HEK293 (cell line): ENCODE data around the gene EFHC1.

Experiments used
- CTCF ChIA-PET: fragments of 350-600 bp; formaldehyde crosslinking; extraction: SDS; loops from one replicate; lab custom pipeline; 2021; ENCODE audit warnings: antibody characterized with exemption; lab: Yijun Ruan, JAX
- POLR2A ChIA-PET: fragments of 300-600 bp; formaldehyde crosslinking; extraction: SDS; loops from one replicate; lab custom pipeline; 2020; ENCODE audit warnings: antibody characterized with exemption, inconsistent platforms; lab: Yijun Ruan, JAX
- H3K27ac ChIP-seq: fragments of 200-500 bp; sonication (Bioruptor generic); 2 replicates; pipeline ENCODE4 v1.5.1; 2014; ENCODE audit warnings: low read depth, low read length, control low read depth, inconsistent platforms; ENCODE audit errors: extremely low read depth
- H3K36me3 ChIP-seq, 2 experiments: fragments of 200-500 bp in 1 of 2; sonication (Bioruptor generic) in 1 of 2; 1 replicate in 1 of 2; 2 replicates in 1 of 2; pipeline ENCODE4 v1.5.1; 2014 to 2017; ENCODE audit warnings: inconsistent platforms in 2 of 2, low read length in 2 of 2; ENCODE audit not compliant: control insufficient read depth in 2 of 2, insufficient read depth in 1 of 2
- H3K4me1 ChIP-seq: fragments of 200-500 bp; sonication (Bioruptor generic); 2 replicates; pipeline ENCODE4 v1.5.1; 2014; ENCODE audit warnings: mild to moderate bottlenecking, low read length, inconsistent platforms; ENCODE audit not compliant: control insufficient read depth, insufficient read depth
- H3K4me3 ChIP-seq: 2 replicates; pipeline ENCODE4 v1.5.1; 2011; ENCODE audit warnings: low read depth, mild to moderate bottlenecking, control low read depth, low read length, moderate library complexity
- H3K9me3 ChIP-seq: fragments of 200-500 bp; sonication (Bioruptor generic); 2 replicates; pipeline ENCODE4 v1.5.1; 2014; ENCODE audit warnings: low read depth, low read length, inconsistent platforms; ENCODE audit not compliant: control insufficient read depth, insufficient read depth
- EGR2 ChIP-seq: fragments of 450-650 bp; formaldehyde crosslinking; IDR thresholded peaks from 2 replicates; pipeline ENCODE4 v1.5.1; 2016; ENCODE audit warnings: low read depth, missing biosample characterization, missing genetic modification characterization
- FEZF1 ChIP-seq: fragments of 450-650 bp; formaldehyde crosslinking; IDR thresholded peaks from 2 replicates; pipeline ENCODE4 v1.5.1; 2016; ENCODE audit warnings: missing biosample characterization, missing genetic modification characterization
- GLI4 ChIP-seq: fragments of 450-650 bp; formaldehyde crosslinking; IDR thresholded peaks from 2 replicates; pipeline ENCODE4 v1.5.1; 2016; ENCODE audit warnings: missing biosample characterization, missing genetic modification characterization
- KLF9 ChIP-seq: fragments of 450-650 bp; formaldehyde crosslinking; IDR thresholded peaks from 2 replicates; pipeline ENCODE4 v1.5.1; 2016; ENCODE audit warnings: missing biosample characterization, missing genetic modification characterization, low read depth
- MYNN ChIP-seq: fragments of 450-650 bp; formaldehyde crosslinking; IDR thresholded peaks from 2 replicates; pipeline ENCODE4 v1.5.1; 2016; ENCODE audit warnings: missing biosample characterization, missing genetic modification characterization, borderline replicate concordance
- PRDM1 ChIP-seq: fragments of 450-650 bp; formaldehyde crosslinking; IDR thresholded peaks from 2 replicates; pipeline ENCODE4; 2016; ENCODE audit warnings: missing biosample characterization, missing genetic modification characterization
- TRIM28 ChIP-seq: IDR thresholded peaks from 2 replicates; pipeline ENCODE4 v1.6.1; 2011; ENCODE audit warnings: low read length, control low read depth, borderline replicate concordance
- YY2 ChIP-seq: fragments of 450-650 bp; formaldehyde crosslinking; IDR thresholded peaks from 2 replicates; pipeline ENCODE4 v1.5.1; 2016; ENCODE audit warnings: missing biosample characterization, missing genetic modification characterization
- ZNF174 ChIP-seq: fragments of 450-650 bp; formaldehyde crosslinking; IDR thresholded peaks from 2 replicates; pipeline ENCODE4 v1.5.0; 2017; ENCODE audit warnings: missing biosample characterization, mild to moderate bottlenecking, missing genetic modification characterization
- ZNF514 ChIP-seq: fragments of 450-650 bp; formaldehyde crosslinking; IDR thresholded peaks from 2 replicates; pipeline ENCODE4 v1.5.1; 2016; ENCODE audit warnings: missing biosample characterization, missing genetic modification characterization
- ZNF529 ChIP-seq: fragments of 450-650 bp; formaldehyde crosslinking; IDR thresholded peaks from 2 replicates; pipeline ENCODE4 v1.5.1; 2017; ENCODE audit warnings: missing genetic modification characterization, missing biosample characterization; ENCODE audit not compliant: insufficient replicate concordance
- ZNF548 ChIP-seq: fragments of 450-650 bp; formaldehyde crosslinking; IDR thresholded peaks from 2 replicates; pipeline ENCODE4 v1.5.1; 2016; ENCODE audit warnings: missing biosample characterization, missing genetic modification characterization
- ZNF555 ChIP-seq: fragments of 450-650 bp; formaldehyde crosslinking; conservative IDR thresholded peaks from 2 replicates; pipeline ENCODE4 v1.5.1; 2017; ENCODE audit warnings: missing biosample characterization, mild to moderate bottlenecking, missing genetic modification characterization, inconsistent platforms
- ZNF561 ChIP-seq: fragments of 450-650 bp; IDR thresholded peaks from 2 replicates; pipeline ENCODE4 v1.5.1; 2018; ENCODE audit warnings: missing biosample characterization, missing genetic modification characterization, borderline replicate concordance
- ZNF571 ChIP-seq: fragments of 450-650 bp; formaldehyde crosslinking; IDR thresholded peaks from 2 replicates; pipeline ENCODE4 v1.5.0; 2017; ENCODE audit warnings: missing biosample characterization, missing genetic modification characterization
- ZNF660 ChIP-seq: fragments of 450-650 bp; IDR thresholded peaks from 2 replicates; pipeline ENCODE4 v1.5.1; 2018; ENCODE audit warnings: missing biosample characterization, mild to moderate bottlenecking, missing genetic modification characterization
- TF ChIP-seq, protein P1 (sequence below): fragments of 450-650 bp; formaldehyde crosslinking; IDR thresholded peaks from 2 replicates; pipeline ENCODE4 v1.5.1; 2016; ENCODE audit warnings: missing biosample characterization, missing genetic modification characterization

EFHC1 gene

DNA sequence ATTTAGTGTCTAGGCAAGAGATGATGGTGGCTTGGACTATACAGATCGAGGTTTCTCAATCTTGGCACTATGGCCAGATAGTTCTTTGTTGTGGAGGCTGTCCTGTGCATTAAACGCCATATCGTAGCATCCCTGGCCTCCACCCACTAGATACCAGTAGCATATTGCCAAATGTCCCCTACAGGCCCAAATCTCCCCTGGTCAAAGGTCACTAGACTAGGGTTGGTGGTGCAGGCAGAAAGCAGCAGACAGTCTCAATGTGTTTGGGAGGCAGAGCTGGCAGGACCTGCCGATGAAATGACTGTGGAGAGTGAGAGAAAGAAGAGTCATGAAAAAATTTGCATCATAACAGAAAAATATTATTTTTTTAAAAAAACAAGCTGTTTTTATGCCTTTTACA, 93.8 kb downstream of the EFHC1 start:
- POLR2A ChIA-PET: interaction anchor here (1.6 to 2.3 kb wide), 2 partner anchors 10 to 63 kb away, joined by 4 to 17 read pairs; partner anchors contain the start of gene TRAM2
- TF ChIP-seq ZNF548 (tag by site-specific recombination) (no peak), ZNF561 (tag by site-specific recombination) (no peak), ZNF529 (tag by site-specific recombination) (no peak), ZNF571 (tag by site-specific recombination) (no peak), GLI4 (no peak), TRIM28 (no peak), EGR2 (tag by site-specific recombination) (no peak), ZNF660 (tag by site-specific recombination) (no peak), ZNF514 (tag by site-specific recombination) (no peak), ZNF555 (tag by site-specific recombination) (no peak)
- TF ChIP-seq, protein P1, sequence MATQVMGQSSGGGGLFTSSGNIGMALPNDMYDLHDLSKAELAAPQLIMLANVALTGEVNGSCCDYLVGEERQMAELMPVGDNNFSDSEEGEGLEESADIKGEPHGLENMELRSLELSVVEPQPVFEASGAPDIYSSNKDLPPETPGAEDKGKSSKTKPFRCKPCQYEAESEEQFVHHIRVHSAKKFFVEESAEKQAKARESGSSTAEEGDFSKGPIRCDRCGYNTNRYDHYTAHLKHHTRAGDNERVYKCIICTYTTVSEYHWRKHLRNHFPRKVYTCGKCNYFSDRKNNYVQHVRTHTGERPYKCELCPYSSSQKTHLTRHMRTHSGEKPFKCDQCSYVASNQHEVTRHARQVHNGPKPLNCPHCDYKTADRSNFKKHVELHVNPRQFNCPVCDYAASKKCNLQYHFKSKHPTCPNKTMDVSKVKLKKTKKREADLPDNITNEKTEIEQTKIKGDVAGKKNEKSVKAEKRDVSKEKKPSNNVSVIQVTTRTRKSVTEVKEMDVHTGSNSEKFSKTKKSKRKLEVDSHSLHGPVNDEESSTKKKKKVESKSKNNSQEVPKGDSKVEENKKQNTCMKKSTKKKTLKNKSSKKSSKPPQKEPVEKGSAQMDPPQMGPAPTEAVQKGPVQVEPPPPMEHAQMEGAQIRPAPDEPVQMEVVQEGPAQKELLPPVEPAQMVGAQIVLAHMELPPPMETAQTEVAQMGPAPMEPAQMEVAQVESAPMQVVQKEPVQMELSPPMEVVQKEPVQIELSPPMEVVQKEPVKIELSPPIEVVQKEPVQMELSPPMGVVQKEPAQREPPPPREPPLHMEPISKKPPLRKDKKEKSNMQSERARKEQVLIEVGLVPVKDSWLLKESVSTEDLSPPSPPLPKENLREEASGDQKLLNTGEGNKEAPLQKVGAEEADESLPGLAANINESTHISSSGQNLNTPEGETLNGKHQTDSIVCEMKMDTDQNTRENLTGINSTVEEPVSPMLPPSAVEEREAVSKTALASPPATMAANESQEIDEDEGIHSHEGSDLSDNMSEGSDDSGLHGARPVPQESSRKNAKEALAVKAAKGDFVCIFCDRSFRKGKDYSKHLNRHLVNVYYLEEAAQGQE (tag by site-specific recombination): no peak
- TF ChIP-seq, all 188 proteins: peak for 0
- Histone ChIP-seq H3K36me3 (peaks cover 0 to 13% of the 10 kb centered on the region in 2 experiments; a peak in 1 of 3 replicates), H3K27ac (no peak overlapping the region), H3K4me3 (no peak overlapping the region), H3K9me3 (no peaks in the 10 kb centered on the region), H3K4me1 (peaks cover 6% of the 10 kb centered on the region; the same call in 1 of the 2 replicates)
- CTCF ChIA-PET: interaction anchor here (0.8 to 1.9 kb wide), 4 partner anchors 48 to 97 kb away, joined by 3 to 9 read pairs (median 5); no protein-coding TSS in a partner anchor

DNA sequence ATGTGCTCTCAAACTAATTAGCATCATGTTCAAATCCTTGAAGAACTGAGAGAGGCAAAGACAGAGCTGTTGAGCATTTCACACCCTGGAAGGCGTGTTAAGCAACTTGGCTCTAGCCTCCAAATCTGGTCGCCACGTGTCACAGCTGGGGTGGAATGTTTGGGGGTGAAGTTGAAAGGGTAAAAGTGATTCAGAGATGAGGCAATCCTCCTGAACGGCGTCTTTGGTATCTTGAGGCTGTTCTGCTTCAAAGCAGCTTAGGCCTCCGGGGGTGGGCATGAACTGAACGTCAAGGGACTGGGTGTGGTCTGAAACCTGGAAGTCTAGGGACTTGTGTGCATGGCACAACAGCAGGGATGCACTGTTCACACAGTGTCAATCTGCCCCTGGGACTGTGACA, 94.4 kb downstream of the EFHC1 start:
- POLR2A ChIA-PET: interaction anchor here (1.6 to 2.3 kb wide), 2 partner anchors 10 to 63 kb away, joined by 4 to 17 read pairs; partner anchors contain the start of gene TRAM2
- Histone ChIP-seq H3K27ac (no peak overlapping the region), H3K9me3 (no peaks in the 10 kb centered on the region), H3K36me3 (peaks cover 0 to 7% of the 10 kb centered on the region in 2 experiments; a peak in 1 of 3 replicates), H3K4me3 (no peak overlapping the region), H3K4me1 (peaks cover 6% of the 10 kb centered on the region; the same call in 1 of the 2 replicates)
- TF ChIP-seq YY2 (tag by site-specific recombination) (no peak), ZNF514 (tag by site-specific recombination) (peak; percentile 49; the same call in 1 of the 2 replicates), KLF9 (no peak), ZNF174 (no peak), MYNN (tag by site-specific recombination) (no peak)
- CTCF ChIA-PET: interaction anchor here (0.8 to 2.3 kb wide), 8 partner anchors 10 to 107 kb away, joined by 3 to 10 read pairs (median 5); no protein-coding TSS in a partner anchor

DNA sequence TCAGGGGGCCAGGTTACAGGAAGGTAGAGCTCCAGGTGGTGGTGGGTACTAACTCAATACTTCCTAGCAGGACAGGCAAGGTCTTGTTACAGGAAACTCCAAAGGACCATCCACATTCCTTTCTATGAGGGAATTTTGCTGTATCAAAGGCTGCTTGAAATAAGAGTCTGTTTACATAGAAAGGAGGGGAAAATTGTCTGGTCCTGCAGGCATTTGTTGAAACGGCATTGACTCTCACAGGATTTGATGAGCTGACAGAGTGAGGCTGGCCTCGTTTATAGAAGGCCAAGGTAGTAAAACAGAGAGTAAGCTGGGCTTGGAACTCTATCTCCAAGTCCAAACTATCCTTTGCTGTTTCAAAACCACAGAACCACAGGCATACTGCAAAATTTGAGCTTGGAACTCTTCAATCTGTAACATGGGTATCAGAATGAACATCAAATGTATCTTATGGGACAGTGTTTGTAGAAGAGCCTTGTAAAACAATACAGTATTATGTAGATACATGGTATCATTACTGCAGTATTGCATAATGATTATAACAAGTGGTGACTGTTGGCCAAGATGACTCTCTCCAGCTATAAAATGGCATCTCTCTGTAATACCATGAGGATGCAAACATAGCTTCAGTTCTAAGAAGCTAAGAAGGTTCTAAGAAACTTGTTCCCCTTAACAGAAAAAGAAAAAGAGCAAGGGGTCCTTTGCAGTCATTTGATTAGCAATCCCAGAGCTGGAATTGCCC, 95.2 kb downstream of the EFHC1 start:
- no peak overlapping the region for H3K27ac ChIP-seq
- ChIA-PET POLR2A (interaction anchor here (0.6 to 2.3 kb wide), 4 partner anchors 11 to 62 kb away, joined by 3 to 17 read pairs (median 7); partner anchors contain the start of gene TRAM2), CTCF (interaction anchor here (0.8 to 2.3 kb wide), 13 partner anchors 11 to 148 kb away, joined by 3 to 10 read pairs (median 3); partner anchors contain the start of gene EFHC1)
- no peak overlapping the region for H3K4me3 ChIP-seq
- H3K36me3 ChIP-seq: peaks cover 0 to 5% of the 10 kb centered on the region in 2 experiments; a peak in 1 of 3 replicates
- H3K9me3 ChIP-seq: no peaks in the 10 kb centered on the region
- H3K4me1 ChIP-seq: peaks cover 6% of the 10 kb centered on the region; the same call in 1 of the 2 replicates
- TF ChIP-seq ZNF514 (tag by site-specific recombination) (no peak), FEZF1 (tag by site-specific recombination) (peak; percentile 55; the same call in 1 of the 2 replicates), PRDM1 (tag by site-specific recombination) (0 out of 2 replicates have a peak, but pooled peaks have one; percentile 44)
